Measurements from ENCODE around the gene ZGPAT. TPM values are rescaled to one million over a fixed set of nuclear protein-coding genes. Genes with fewer than 3 reads are reported as not detected.

ZGPAT gene
- total and polyA plus RNA-seq, 2 of the 4 experiments (the other 2 are of a cell fraction), result 13.4 to 20.2 TPM

GRCh38 chr20:63758152-63758551 is 50.3 kb downstream of the ZGPAT start:
- ChIA-PET POLR2A (ENCODE audit: unreplicated experiment) (no interaction called here), CTCF (no interaction called here)
- TF ChIP-seq MAFK (IDR thresholded peaks at IDR 0.05; ENCODE audit: low read depth, low read length) (no peak), CTCF (conservative IDR thresholded peaks at IDR 0.05; ENCODE audit: low read depth, low read length) (no peak)
- Histone ChIP-seq H4K20me1 (ENCODE audit: insufficient read depth, low read length) (no peaks in the 10 kb centered on the region), H3K9me1 (ENCODE audit: insufficient read depth, low read length) (0 out of 2 replicates have a peak, but pooled peaks cover 4% of the 10 kb centered on the region), H4K91ac (ENCODE audit: insufficient read depth, low read depth, low read length) (no peak overlapping the region), H3K4me3 (ENCODE audit: insufficient read depth, low read depth, low read length) (no peak overlapping the region), H3K4ac (ENCODE audit: low read depth, low read length) (no peak overlapping the region), H3K79me1 (ENCODE audit: low read depth in 1 of 2, low read length in 2 of 2) (peaks cover 0 to 7% of the 10 kb centered on the region in 2 experiments; a peak in 1 of 4 replicates), H2AK9ac (replicated peaks; ENCODE audit: low read depth, low read length, poor library complexity) (no peak overlapping the region), H3K14ac (replicated peaks; ENCODE audit: low read depth, low read length) (no peak overlapping the region), H2AK5ac (ENCODE audit: low read depth, low read length) (no peak overlapping the region), H2BK20ac (ENCODE audit: low read depth, low read length) (no peak overlapping the region), H3K9ac (ENCODE audit: low read depth, low read length) (no peak overlapping the region), H3K18ac (ENCODE audit: low read depth, low read length) (no peak overlapping the region), H3K4me1 (ENCODE audit: control insufficient read depth, insufficient read depth, low read length) (no peaks in the 10 kb centered on the region), H3K4me2 (ENCODE audit: low read depth, low read length) (no peak overlapping the region), H2BK5ac (ENCODE audit: low read depth, low read length, poor library complexity, severe bottlenecking) (no peak overlapping the region), H2BK15ac (ENCODE audit: low read depth, low read length) (no peak overlapping the region), H3K27ac (ENCODE audit: insufficient read depth, low read length) (no peak overlapping the region), H3K9me3 (ENCODE audit: control insufficient read depth, insufficient read depth, low read length) (no peaks in the 10 kb centered on the region), H4K8ac (ENCODE audit: low read depth in 2 of 2, low read length in 2 of 2) (no peak overlapping the region), H4K5ac (ENCODE audit: low read depth, low read length) (no peak overlapping the region), H3K27me3 (ENCODE audit: control insufficient read depth, insufficient read depth, low read length) (no peaks in the 10 kb centered on the region), H2BK120ac (ENCODE audit: low read depth, low read length) (no peak overlapping the region), H2AFZ (replicated peaks; ENCODE audit: low read length, poor library complexity) (no peak overlapping the region), H3K23ac (ENCODE audit: low read depth, low read length) (no peak overlapping the region), H3K56ac (ENCODE audit: extremely low read depth, insufficient read depth, low read length) (no peak overlapping the region), H3K36me3 (ENCODE audit: control insufficient read depth, insufficient read depth, low read length) (peaks cover 4% of the 10 kb centered on the region; the same call in 1 of the 2 replicates)
- in situ Hi-C loops (cut with MboI; ENCODE audit: low sequenced_read_pairs), result no loop called here
- ATAC-seq (ENCODE audit: low read depth), result no peak
- intact Hi-C loops (cut with micrococcal nuclease), result no loop called here
- DNase-seq, result no peak
- dilution Hi-C loops (cut with HindIII; ENCODE audit: low sequenced_read_pairs, unreplicated experiment), result no loop called here
- no TSS peak for BruUV-seq (replicated peaks)
- no CpG with 5 or more reads among the region's 7 CpGs for WGBS, 2 experiments (ENCODE audit: extremely low coverage in 2 of 2, insufficient read length in 1 of 2)

Data from IMR-90 (cell line).